OCI-LY7 (cell line): ENCODE measurements around the gene GLI3.

Source experiments
- CTCF ChIP-seq: fragments of 200-600 bp; sonication (generic); conservative IDR thresholded peaks from 2 replicates; pipeline ENCODE4 v1.5.1; 2014; ENCODE audit warnings: mild to moderate bottlenecking, antibody characterized with exemption, low read length, moderate library complexity, mixed read lengths
- EZH2phosphoT487 ChIP-seq: fragments of 200-600 bp; sonication (generic); IDR thresholded peaks from 2 replicates; pipeline ENCODE4 v1.6.1; 2018; ENCODE audit warnings: low read depth, borderline replicate concordance, mild to moderate bottlenecking, mixed run types, antibody characterized with exemption, low read length, moderate library complexity, mixed read lengths

- TF ChIP-seq CTCF (no peak), EZH2phosphoT487 (no peak)
These were observed 308.8 kb downstream of the GLI3 start for GRCh38 chr7:41928166-41928565.
